ENCODE measurements around the gene DENND5B.

Gene DENND5B

DNA sequence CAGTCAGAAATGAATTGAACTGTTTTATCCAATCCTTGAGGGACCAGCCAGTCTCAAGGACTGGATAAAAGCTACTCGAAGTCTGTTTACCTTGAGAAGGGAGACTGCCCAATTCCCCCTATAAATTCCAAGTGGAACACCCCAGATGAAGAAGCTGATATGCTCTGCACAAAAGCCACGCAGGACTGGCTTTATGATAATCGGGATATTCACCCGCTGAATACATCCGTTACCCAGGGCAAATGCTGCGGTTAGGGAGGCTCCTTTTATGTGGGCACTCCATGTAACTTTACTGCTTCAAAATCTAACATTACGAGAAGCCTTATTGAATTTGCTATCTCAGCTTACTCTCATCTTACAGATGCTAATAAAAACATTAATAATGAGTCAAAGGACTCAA lies 119.1 kb downstream of the DENND5B start:
- DNase-seq (ENCODE audit: low read depth in 2 of 2) = no peak

- DNase-seq (ENCODE audit: low read depth in 2 of 2) = no peak
These were observed 119.9 kb downstream of the DENND5B start for GRCh38 chr12:31471051-31471450.

DNA sequence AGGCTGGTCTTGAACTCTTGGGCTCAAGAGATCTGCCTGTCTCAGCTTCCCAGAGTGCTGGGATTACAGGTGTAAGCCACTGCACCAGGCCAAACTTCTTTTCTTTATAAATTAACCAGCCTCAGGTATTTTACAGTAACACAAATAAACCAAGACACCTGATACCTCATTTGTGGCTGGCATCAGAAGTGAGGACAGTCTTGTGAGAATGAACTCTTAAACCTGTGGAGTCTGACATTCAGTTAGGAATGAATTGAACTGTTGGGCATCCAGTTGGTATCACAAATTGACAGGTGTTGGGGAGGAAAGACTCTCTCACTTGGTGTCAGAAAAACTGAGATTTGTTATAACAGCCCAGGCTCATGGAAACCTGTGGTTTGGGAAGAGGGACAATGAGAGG lies 120.5 kb downstream of the DENND5B start:
- DNase-seq (ENCODE audit: low read depth in 2 of 2) = no peak

DNA sequence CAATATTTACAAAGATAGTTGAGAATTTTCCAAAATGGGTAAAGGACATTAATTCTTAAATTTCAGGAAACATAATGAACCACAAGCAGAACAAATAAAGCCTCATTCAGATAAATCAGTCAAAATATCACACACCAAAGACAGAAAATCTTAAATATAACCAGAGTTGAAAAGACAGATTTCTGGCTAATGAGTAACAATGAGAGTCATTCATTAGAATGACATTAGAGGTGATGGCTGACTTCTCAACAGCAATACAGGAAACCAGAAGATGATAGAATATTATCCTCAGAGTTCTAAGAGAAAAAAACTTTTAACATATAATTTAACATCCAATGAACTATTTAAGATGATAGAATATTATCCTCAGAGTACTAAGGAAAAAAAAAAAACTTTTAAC lies 124.2 kb downstream of the DENND5B start:
- DNase-seq (ENCODE audit: low read depth in 2 of 2) = no peak

DNA sequence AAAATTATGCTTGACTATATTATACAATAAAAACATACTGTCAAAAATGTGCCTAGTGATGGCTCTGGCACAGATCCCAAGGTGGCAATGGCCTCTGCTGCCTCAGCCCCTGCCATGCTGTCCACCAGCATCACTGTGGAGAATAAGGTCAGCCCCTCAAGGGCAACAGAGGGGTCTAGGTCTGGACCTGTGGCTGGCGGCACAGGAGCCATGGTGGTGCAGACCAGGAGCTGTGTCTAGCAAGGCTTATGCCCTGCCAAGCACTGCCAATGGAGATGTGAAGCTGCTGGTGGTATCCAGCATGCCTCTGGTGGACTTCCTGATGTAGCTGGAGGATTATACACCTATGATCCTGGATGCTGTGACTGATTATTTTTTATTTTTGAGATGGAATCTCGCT lies 125.9 kb downstream of the DENND5B start:
- no peak for DNase-seq (ENCODE audit: low read depth in 2 of 2)

- no peak for DNase-seq (ENCODE audit: low read depth in 2 of 2)
These were observed 130.9 kb downstream of the DENND5B start for GRCh38 chr12:31460024-31460423.

GRCh38 chr12:31456562-31456961 lies 134.4 kb downstream of the DENND5B start:
- DNase-seq (ENCODE audit: low read depth in 2 of 2) = no peak

- no peak for DNase-seq (ENCODE audit: low read depth in 2 of 2)
These were observed 146.2 kb downstream of the DENND5B start for GRCh38 chr12:31444736-31445135.

DNA sequence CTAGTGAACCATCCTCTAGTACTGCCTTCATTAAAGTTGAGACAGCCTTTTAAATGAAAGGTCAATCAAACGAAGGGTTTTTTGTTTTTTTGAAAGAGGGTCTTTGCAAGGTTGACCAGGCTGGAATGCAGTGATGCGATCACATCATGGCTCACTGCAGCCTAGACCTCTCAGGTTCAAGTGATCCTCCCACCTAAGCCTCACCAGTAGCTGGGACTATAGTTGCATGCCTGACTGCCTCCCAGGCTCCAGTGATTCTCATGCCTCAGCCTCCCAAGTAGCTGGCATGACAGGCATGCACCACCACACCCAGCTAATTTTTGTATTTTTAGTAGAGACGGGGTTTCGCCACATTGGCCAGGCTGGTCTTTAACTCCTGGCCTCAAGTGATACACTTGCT lies 150.3 kb downstream of the DENND5B start:
- no peak for DNase-seq (ENCODE audit: low read depth in 2 of 2)

DNA sequence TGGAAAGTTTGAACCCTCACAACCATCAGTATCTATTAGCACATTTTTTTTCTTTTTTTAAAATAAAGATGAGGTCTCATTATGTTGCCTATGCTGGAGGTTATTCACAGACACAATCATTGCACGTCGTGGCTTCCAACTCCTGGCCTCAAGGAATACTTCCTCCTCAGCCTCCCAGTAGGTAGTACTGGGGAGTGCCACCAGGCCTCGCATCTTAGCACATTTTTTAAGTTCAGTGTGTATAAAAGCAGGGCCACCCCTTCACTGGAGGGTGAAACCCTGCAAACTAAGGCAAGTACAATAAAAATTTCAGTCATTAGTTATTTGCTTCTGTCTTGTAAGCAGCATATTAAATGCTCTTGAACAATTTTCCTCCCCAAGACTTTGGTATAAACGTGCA lies 150.8 kb downstream of the DENND5B start:
- DNase-seq (ENCODE audit: low read depth in 2 of 2) = no peak

GRCh38 chr12:31431721-31432240 lies 159.2 kb downstream of the DENND5B start:
- DNase-seq (ENCODE audit: low read depth in 2 of 2) = no peak

DNA sequence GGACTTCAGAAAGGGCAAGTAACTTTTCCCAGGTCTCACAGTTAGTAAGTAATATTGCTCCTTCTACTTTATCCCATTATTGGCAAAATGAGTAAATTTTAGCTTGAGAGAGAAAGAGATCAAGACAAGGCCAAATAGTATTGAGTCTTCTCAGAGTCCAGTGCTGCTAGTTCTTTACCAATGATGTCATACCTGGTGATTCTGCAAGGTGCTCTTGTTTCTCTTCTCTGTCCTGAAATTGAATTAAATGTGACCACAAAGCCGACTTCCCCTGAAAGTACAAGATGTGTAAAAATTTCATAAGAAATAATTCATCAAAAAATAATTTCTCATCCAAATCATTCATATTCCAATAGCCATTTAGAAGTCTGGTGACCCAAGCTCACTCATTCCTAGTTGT lies 167.5 kb downstream of the DENND5B start:
- DNase-seq (ENCODE audit: low read depth in 2 of 2) = no peak

DNA sequence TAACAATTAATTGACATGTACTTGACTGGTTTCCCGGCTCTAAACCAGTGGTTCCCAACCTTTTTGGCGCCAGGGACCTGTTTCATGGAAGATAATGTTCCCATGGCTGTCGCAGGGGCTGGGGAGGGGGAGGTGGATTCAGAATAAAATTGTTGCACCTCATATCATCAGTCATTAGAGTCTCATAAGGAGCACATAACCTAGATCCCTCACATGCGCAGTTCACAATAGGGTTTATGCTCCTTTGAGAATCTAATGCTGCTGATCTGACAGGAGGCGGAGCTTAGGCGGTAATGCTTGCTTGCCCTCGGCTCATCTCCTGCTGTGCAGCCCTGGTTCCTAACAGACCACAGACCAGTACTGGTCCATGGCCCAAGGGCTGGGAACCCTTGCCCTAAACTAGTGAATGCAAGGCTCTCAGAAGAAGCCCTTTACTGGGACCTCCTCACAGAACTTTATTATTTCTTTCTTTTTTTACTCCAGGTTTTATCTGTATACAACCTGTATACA lies 178.6 kb downstream of the DENND5B start:
- DNase-seq (ENCODE audit: low read depth in 2 of 2) = no peak

DNA sequence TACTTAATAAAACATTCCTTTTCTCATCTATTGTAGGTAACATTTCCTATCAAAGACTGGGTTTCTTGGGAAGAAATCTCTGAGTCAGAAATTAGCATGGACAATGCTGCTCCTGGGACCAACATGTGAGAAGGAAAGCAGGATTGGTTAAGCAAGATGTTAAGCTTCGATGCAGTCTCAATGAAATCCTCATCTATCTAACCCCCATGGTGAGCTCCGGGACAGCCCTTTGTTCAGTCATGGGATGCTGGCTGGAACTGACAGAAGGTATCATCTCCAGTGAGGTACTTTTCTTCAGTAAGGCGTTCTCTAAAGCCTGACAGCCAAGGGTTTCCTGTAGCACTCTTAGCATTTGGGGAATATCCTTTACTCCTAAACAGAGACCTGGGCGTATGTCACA lies 182.2 kb downstream of the DENND5B start:
- no peak for DNase-seq (ENCODE audit: low read depth in 2 of 2)

DNA sequence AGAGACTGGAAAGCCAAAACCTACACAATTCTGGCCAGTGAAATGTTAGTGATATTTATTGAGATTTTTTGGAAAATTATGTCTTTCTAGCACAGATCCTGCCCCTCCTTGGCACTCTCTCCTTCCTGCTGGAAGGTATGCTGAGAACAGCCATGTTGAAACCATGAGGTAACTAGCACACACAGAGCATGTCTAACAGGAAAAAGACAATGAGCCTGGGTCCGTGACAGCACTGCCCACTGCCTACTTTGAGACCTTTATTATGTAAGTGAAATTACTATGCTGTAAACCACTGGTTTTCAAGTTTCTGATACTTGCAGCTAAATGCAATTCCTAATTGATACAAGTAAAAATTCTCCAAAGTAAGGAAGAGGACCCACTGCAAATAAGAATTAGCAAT lies 183.4 kb downstream of the DENND5B start:
- no peak for DNase-seq (ENCODE audit: low read depth in 2 of 2)

GRCh38 chr12:31406345-31406744 lies 184.6 kb downstream of the DENND5B start:
- DNase-seq (ENCODE audit: low read depth in 2 of 2) = no peak

- no peak for DNase-seq (ENCODE audit: low read depth in 2 of 2)
These were observed 185.9 kb downstream of the DENND5B start for GRCh38 chr12:31405021-31405420.

DNA sequence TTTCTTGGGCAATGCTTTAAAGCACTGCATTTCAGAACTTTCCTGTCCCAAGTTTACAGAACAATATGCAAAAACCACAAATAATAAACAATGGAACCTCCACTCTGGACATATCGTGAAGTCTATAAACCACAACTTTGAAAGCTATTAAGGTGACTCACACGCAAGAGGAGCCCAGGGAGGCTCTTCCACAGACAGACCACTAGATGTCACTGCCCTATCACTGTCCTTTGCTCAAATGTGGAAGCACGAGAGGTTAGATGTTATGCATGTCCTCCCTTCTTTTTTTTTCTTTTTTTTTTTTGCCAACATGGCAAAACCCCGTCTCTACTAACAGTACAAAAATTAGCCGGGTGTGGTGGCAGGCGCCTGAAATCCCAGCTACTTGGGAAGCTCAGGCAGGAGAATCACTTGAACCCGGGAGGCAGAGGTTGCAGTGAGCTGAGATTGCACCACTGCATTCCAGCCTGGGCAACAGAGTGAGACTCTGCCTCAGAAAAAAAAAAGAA lies 187.8 kb downstream of the DENND5B start:
- DNase-seq (ENCODE audit: low read depth in 2 of 2) = peak in 1 of 2 donors; percentile 21

GRCh38 chr12:31393004-31393550 lies 197.9 kb downstream of the DENND5B start:
- no peak for DNase-seq (ENCODE audit: low read depth in 2 of 2)

DNA sequence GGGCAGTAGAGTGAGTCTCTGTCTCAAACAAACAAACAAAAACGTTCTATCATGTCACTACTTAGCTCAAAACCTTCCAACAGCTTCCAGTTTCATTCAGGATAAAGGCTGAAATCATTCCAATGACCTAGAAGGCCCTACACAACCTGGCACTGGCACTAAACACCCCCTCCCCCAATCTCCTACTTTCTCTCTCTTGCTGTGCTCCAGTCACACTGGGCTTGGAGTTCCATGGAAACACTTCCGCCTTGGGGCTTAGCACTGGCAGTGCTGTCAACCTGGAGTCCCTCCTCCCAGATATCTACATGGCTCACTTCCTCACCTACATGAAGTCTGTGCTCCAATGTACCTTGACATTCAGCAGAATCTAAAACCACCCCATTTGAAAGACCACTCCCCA lies 199.9 kb downstream of the DENND5B start:
- DNase-seq (ENCODE audit: low read depth in 2 of 2) = no peak

- DNase-seq (ENCODE audit: low read depth in 2 of 2) = no peak
These were observed 202.2 kb downstream of the DENND5B start for GRCh38 chr12:31388713-31389112.

DNA sequence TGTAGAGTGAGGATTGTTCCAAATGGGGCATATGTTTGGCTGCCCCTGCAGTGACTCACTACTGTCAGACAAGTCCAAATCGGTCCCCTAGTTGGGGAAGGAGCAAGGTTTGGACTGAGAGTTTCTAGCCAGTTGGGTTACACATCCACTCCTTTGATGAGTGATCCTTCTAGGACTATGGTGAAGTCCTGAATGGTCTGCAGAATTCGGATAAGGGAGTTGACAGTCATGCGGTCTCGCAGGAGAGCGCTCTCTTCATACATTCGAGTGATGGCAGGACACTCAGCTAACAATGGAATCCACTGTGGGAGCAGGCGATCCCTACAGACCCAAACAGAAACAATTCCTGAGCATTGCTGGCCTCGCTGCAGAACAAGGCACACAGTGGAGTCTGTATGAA lies 203.5 kb downstream of the DENND5B start:
- no peak for DNase-seq (ENCODE audit: low read depth in 2 of 2)

- no peak for DNase-seq (ENCODE audit: low read depth in 2 of 2)
These were observed 203.9 kb downstream of the DENND5B start for GRCh38 chr12:31387011-31387410.

- DNase-seq (ENCODE audit: low read depth in 2 of 2) = no peak
These were observed 204.6 kb downstream of the DENND5B start for GRCh38 chr12:31386364-31386777.
